Right lung (tissue), 5 donors: Measurements from ENCODE around the gene C1QTNF4. TPM values are rescaled to one million over a fixed set of nuclear protein-coding genes. Genes with fewer than 3 reads are reported as not detected.

Source experiments
- polyA plus RNA-seq, 5 donors: library from polyadenylated mRNA; unstranded; fragments of 120-200 nt; gene quantifications; one replicate each; pipeline versions ENCODE4 v1.2.1 to v1.2.3, GENCODE V29; 2013; ENCODE audit warnings: inconsistent platforms in 1 of 5, low replicate concordance in 1 of 5; ENCODE audit not compliant: insufficient read length in 5 of 5, insufficient read depth in 1 of 5

The C1QTNF4 gene
- polyA plus RNA-seq, 5 donors: 2.6 to 8.1 (median 3.5) TPM

Other genes starting within 250 kb of the C1QTNF4 start
- gene MYBPC3, start 241.7 kb downstream of the C1QTNF4 start, polyA plus RNA-seq: under 1 TPM in 1 of 5 donors, not detected in 4; 0.03 TPM
- 1 to 10 TPM; 4.0 to 8.8 (median 5.2) TPM for gene SPI1, start 215.9 kb downstream of the C1QTNF4 start, polyA plus RNA-seq
- gene SLC39A13, start 185.8 kb downstream of the C1QTNF4 start, polyA plus RNA-seq: 10 to 100 TPM; 23.0 to 54.0 (median 35.4) TPM
- 100 to 1,000 TPM; 120 to 156 (median 139) TPM for gene PSMC3, start 168.0 kb downstream of the C1QTNF4 start, polyA plus RNA-seq
- 1 to 10 TPM in 1 of 5 donors, under 1 TPM in 4; 0.29 to 5.1 (median 0.37) TPM for gene RAPSN, start 145.3 kb downstream of the C1QTNF4 start, polyA plus RNA-seq
- 100 to 1,000 TPM in 1 of 5 donors, 10 to 100 TPM in 4; 70.6 to 103 (median 85.1) TPM for gene CELF1, start 41.3 kb downstream of the C1QTNF4 start, polyA plus RNA-seq
- gene PTPMT1, start 28.8 kb downstream of the C1QTNF4 start, polyA plus RNA-seq: 10 to 100 TPM; 35.0 to 53.6 (median 38.1) TPM
- 10 to 100 TPM; 19.5 to 20.5 (median 19.9) TPM for gene KBTBD4, start 15.4 kb downstream of the C1QTNF4 start, polyA plus RNA-seq
- gene NDUFS3, start 15.3 kb downstream of the C1QTNF4 start, polyA plus RNA-seq: 100 to 1,000 TPM; 101 to 116 (median 108) TPM
- gene FAM180B, start 7.7 kb downstream of the C1QTNF4 start, polyA plus RNA-seq: under 1 TPM; 0.08 to 0.30 (median 0.24) TPM
- 10 to 100 TPM; 54.0 to 69.7 (median 62.9) TPM for gene MTCH2, start 48.1 kb upstream of the C1QTNF4 start, polyA plus RNA-seq
- gene AGBL2, start 121.0 kb upstream of the C1QTNF4 start, polyA plus RNA-seq: 10 to 100 TPM in 3 of 5 donors, 1 to 10 TPM in 2; 7.7 to 15.8 (median 10.6) TPM
- gene FNBP4, start 172.9 kb upstream of the C1QTNF4 start, polyA plus RNA-seq: 100 to 1,000 TPM; 157 to 249 (median 220) TPM